ENCODE measurements around the gene SDHB.

The SDHB gene

DNA sequence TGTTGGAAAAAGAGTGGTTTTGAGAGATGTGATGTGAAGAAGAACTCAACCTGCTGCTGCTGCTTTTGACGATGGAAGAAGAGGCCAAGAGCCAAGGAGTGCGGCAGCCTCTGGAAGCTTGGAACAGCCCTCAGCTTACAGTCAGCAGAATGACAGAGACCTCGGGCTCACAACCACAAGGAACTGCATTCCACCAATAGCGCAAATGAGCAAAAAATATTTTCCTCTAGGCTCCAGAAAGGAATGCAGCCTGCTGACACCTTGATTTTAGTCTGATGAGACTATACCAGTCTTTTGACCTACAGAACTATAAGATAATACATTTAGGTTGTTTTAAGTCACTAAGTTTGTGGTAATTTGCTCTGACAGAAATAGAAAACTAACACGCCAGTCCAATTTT, 10.2 kb downstream of the SDHB start:
- DNase-seq: no peak

DNA sequence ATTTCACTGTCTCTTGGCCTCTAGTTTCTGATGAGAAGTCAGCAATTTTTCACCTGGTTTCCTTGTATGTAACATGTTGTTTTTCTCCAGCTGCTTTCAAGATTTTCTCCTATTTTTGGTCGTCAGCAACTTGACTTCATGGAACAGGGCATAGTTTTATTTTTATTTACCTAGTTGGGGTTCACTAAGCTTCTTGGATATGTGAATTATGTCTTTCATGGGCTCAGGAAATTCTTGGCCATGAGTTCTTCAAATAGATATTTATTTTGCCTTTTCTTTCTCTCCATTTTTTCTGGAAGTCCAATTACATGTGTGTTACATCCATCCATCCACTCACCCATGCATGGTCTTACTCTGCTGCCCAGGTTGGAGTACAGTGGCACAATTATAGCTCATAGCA, 13.7 kb downstream of the SDHB start:
- no peak for DNase-seq

DNA sequence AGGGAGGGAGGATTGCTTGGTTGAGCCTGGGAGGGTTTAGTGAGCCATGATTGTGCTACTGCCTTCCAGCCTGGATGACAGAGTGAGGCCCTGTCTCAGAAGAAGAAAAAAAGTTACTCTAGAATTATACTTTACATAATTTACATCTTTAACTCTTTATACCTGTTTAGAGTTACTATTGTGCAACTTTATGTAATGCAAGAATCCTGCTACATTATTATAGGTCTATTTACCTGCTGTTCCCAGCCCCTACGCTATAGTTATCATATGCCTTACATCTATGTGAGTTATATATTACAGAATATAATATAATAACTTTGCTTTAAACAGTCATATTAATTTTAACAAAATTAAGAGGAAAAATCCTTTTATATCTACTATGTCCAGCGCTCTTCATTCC, 14.3 kb downstream of the SDHB start:
- no peak for DNase-seq

DNA sequence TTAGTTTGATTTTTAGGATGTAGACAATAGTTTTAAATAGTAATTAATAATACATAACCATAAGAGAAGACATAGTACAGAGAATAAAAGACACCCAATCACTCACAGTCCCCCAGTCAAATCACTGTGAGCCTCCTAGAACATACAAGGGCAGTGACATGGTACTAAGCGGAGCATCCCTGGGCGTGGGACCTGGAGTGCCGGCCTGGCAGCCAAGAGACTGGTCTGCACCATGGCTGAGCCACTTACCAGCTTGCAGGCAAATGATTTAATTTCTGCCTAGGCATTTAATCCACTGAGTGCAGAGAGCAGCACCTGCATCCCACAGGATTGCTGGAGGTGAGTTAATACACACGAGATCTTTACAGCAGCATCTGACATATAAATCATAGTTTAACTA, 20.4 kb downstream of the SDHB start:
- no peak for DNase-seq

DNA sequence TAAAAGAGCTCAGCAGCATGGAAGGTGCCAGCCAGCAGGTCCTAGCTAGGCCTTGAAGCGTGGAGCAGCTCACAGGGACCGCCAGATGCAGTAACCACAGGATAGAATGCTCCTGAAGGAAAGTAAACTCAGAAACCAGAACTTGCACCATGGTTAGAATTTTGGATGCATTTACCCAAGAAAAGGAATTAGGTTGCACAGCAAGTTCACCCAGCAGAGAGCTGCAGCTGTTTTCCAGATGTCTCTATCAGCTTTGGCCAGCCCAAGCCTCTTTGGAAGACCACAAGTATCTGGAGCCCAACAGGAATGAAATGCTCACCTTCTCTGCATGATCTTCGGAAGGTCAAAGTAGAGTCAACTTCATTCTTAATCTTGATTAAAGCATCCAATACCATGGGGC, 21.1 kb downstream of the SDHB start:
- DNase-seq: no peak

DNA sequence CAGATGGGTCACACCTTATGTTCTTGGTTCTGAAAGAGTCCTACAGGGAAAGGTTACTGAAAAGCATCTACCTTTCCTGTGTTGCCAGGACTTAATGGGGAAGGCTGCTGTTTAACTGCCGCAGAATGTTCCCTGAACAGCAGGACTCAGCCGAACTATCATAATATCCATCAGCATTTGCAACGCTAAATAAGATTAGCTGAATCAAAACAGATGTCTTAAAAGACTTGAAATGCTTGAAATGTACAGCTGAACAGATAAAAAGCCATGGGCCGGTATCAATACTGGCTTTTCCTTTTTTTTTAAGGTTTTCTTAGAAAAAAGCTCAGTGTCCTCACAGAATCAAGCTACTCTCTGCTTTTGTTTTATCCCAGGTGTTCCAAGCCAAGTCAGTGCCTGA, 22.4 kb downstream of the SDHB start:
- no peak for DNase-seq

DNA sequence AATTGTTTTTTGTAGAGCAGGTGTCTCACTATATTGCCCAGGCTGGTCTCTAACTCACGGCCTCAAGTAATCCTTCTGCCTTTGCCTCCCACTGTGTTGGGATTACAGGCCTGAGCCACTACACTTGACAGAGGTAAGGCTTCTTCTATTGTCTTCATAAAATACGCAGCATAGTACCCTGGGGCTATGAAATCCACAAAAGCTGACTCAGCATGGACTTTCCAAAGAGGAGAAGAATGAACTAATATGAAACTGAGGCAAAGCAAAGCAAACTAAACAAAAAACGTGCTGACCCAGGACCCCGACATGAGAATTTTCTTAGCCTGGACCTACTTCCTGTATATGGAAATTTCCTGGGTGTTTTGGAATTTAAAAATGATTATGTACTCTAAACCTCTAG, 23.6 kb downstream of the SDHB start:
- no peak for DNase-seq

DNA sequence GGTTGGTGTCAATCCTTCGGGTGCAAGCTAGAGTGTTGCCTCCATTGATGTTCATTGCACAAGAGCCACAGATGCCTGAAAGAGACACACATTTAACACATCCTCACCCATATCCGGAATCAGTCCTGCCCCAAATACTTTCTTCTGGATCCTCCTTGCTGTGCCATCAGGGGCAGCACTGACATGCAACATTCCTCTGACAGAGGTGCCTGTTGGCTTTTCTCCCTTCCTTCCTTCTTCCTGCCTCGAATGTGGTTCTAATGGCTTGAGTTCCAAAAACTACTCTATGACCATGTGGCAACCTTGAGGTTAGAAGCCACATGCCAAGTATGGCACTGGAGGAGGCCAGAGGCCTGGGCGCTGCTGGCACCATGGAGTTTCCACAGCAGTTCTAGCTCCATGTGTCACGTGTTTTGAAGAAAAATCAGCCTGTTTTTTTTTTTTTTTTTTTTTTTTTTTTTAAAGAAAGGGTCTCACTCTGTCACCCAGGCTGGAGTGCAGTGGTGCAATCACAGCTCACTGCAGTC, 25.1 kb downstream of the SDHB start:
- no peak for DNase-seq

DNA sequence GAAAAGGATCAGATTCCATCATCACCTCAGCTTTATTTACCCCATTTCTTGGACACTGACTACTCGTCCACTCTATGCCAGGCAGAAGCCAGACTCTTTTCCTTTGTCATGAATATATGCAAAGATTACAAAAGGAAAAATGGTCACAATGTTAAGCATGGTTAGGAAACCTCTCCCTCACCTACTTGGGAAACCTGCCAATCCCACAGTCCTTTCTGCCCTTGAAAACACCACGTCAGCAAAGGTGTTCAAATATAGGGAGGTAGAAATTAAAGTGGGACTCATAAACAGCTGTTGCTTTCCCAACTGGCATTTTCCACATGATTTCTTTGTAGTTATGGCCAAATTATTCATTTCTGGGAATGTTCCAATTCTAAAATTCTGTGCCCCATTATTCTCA, 25.9 kb downstream of the SDHB start:
- DNase-seq: no peak

DNA sequence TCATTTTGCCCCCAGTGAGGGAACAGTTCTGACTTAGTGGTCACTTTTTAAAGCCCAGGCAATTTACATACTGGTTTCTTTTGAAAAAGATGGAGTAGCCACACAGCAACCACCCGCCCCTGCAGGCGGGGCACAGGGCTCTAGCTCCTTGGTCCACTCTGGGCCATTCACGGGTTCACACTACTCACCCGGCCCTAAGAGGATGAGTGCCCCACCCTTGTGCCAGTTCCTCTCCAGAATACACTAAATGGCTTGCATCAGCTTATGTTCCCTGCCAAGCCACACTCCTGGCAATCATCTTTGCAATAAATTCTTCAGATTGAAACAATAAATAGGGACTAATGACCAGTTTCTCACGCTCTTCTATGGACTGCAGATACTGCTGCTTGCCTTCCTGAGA, 26.4 kb downstream of the SDHB start:
- no peak for DNase-seq

DNA sequence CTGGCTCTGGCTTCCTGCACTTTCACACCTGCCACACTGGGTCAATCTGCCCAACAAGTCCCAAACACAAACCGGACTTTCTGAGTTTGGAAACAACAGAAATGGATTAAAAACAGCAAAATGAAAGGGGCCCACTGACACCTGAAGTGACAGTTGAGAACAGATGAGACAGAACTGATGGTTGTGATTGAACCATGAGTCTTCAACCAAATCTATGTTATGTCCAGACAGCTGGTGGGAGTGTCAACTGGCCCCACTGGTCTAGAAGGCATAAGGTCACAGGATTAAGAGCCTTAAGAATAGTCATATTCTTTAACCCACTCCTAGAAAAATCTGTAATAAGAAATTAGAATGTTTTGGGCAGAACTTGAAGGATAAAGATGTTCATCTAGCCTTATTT, 29.1 kb downstream of the SDHB start:
- no peak for DNase-seq

DNA sequence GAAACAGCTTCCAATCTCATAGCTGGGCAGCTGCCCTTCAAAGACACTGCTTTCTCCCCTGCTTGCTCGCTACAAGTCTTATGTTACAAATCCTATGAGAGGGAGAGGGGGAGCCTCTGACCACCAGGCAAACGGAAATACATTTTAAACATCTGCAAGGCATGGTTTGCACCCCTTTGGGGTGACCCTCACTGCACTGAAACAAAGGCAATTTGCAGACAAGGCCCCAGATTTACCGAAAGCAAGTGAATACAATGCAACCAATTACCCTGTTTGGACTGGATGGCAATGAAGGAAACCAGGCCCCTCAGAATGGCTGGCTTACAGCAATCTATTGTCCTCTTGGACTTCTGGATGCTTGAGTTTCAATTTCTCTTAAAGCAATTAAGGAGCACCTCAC, 30.3 kb downstream of the SDHB start:
- no peak for DNase-seq

DNA sequence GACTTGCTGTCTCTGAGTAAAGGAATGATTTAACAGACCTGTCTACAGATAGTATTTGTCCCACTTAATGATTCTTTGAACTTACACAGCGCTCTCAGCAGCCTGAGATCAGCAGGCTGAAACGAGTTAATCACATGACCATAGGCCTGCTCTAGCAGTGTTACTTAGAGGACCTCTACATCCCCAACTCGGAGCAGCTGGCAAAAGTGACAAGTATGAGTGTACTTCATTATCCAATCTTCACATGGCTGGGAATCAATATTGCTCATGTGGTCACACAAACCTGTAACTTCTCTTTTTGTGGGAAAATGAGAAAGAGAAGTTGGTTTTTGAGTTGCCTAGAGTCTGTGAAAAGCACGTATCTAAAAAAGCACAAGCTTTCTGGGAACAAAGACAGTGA, 30.7 kb downstream of the SDHB start:
- DNase-seq: no peak

DNA sequence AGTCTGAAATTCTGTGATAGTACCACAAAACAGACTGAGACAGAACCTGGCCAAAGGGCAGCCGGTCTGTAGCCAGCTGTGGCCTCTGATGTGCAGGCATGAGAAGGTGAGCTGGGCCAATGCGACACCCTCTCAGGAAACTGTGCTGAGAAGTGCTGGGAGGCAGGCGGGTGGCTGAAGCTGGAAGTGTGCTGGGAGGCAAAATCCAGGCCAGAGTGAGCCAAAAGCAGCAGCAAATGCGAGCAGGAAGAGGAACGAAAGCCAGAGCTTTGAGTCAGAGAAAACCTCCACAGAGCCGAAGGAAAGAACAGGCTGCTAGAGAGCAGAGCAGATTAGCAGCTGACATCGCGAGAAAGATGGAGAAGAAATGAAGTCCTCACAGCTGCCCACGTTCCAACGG, 31.9 kb downstream of the SDHB start:
- DNase-seq: no peak

DNA sequence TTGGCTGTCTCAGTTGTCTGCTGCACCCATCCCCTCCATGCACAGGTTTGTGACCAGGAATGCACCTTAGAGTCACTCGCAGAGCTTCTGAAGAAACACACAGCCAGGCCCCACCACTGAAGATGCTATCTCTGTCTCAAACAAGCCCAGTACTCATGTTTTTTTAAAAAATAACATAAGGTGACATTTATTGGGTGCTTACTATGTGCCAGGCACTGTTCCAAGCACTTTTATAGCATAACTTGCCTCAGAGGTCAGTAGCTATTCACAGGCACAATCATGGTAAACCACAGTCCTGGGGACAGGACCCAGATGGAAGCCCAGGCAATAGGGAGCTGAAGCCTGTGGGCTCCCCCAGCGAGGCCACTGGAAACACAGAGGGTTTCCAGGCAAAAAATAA, 33.3 kb downstream of the SDHB start:
- DNase-seq: no peak

DNA sequence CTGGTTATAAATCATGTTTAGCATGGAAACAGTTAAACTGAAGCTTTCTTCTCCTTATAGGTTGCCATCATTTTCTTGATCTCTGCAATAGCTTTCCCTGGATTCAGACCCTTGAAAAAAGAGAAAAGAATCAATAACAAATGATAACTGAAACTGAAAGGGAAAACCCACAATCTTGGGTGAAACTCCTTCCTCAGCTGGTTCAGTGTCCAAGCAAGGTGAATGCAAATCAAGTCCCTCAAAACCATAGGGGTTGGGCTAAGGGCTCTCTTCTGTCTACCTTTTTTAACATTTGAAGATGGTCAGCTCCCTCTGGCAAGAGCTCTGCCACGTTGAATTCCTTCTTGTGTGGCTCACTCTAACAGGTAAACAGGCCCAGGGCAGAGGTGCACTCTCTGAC, 35.0 kb downstream of the SDHB start:
- DNase-seq: no peak

DNA sequence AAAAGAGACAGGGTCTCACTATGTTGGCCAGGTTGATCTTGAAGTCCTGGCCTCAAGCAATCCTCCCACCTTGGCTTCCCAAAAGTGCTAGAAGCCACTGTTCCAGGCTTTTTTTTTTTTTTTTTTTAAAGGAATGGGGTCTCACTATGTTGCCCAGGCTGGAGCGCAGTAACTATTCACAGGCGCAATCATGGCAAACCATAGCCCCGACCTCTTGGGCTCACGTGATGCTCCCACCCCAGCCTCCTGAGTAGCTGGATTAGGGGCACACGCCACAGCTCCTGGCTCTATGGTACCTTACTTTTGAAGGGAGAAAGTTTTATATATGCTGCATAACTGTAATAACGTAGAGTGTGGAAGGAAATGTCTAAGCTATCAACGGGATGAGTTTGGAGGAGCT, 36.4 kb downstream of the SDHB start:
- no peak for DNase-seq

DNA sequence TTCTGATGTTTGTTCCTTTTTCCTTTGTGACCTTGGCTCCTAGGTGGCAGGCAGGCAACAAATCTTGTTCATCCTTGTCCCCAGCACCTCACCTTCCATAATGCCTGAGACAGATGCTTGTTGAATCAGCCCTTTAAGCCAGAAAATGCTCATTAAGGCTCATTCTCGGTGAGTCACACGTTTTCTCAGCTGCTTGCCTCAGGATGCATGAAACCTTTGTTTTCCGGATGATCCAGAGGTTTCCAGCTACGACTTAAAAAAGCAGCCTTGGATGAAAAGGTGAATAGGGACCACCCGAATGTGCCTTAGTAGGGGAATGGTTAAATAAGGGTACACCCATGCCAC, 37.5 kb downstream of the SDHB start:
- no peak for DNase-seq

DNA sequence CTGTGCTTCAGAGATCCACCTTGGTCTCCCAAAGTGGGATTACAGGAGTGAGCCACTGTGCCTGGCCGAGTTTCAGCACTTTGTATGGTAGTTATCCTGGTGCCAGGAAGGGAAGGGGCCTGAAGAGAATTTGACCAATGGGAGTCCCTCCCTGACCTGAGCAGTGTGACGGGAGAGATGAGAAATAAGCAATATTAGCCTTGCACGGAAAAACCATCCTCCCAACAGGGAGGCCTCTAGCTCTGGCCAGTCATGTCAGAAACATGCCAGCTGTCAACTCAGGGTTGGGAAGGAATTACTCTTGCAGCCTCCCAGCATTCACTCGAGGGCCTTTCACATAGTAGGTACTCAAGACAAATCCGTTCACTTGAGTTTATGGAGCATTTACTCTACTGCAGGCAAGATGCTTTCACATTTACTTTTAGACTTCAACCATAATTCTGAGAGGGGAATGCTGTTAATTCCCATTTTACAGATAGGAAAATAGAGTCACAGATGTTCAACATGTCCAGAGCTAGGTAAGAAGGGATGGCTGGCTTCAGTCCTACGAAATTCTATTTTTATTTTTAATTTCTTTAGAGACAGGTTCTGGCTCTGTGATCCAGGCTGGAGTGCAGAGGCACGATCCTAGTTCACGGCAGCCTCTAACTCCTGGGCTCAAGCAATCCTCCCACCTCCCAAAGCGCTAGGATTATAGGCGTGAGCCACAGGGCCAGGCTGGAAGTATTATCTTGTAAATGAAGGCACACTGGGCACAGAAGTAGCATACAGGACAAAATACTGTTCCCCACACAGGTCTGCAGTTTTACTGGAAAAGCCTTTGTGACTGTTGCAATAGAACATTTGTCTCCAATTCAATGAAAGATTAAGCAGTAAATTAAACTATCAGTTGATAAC, 38.9 kb downstream of the SDHB start:
- DNase-seq: no peak

DNA sequence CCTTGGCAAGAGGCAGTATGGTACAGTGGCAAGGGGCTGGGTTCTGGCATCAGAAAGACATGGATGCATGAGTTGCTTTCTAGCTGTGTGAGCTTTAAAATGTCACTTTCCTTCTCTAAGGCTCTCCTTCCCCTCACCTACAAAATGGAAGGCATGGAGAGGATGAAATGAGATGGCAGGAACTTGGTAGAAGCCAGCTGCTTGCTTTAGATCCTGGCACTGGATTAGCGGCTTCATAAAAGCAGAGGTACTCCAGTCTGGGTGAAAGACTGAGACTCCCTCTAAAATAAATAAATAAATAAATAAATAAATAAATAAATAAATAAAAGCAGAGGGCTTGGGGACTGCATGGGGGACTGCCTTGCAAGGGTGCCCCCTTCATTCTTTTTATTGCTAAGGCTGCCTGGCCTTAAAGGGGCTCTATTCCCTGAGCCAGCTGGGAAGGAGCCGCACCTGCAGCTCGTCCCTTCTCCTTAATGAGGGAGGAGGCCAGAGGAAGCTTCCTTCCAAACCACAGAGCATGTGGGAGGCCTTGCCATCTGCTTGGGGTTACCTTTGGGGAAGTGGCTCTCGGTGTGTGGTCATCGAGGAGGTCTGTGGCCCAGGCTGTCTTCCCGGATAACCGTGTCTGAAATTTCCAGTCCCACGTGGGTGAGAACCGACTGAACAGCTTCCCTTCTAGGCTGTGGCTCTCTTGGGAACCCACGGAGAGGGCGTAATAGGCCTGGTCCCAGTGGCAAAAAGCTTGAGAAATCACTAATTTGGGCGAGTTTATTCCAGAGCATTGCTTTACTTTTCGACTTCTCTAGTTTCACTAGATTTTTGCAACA, 40.1 kb downstream of the SDHB start:
- peak; percentile 13 for DNase-seq

DNA sequence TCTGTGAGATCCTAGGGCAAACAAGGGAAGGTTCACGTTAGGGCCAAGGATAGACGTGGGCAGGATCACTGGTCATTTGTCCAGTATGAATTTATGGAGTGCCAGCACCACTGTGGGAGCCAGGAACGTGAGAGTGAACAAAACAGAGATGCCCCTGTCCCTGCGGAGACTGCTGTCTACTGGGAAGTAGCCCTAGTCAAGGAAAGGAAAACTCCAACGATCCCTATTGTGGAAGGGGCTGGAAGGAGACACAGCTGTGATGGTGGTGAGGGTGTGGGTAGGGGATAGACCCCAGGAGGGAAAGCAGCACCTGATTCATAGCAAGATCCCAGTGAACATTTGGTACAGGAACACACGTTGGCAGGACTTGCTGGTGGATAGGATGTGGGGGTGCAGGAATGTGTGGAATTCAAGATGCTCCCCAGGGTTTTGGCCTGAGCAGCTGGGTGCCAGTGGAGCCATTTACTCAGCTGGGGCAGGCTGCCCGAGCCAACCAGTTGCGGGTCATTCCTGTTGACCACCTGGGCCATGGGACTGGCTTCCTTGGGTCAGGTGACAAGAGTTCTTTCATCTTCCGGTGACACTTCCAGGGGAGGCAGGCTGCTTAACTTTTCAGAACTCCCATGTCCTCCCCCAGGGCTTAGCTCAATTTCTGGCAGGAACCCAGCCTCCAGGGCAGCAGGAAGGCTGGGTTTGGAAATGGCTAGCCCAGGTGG, 40.9 kb downstream of the SDHB start:
- no peak for DNase-seq

DNA sequence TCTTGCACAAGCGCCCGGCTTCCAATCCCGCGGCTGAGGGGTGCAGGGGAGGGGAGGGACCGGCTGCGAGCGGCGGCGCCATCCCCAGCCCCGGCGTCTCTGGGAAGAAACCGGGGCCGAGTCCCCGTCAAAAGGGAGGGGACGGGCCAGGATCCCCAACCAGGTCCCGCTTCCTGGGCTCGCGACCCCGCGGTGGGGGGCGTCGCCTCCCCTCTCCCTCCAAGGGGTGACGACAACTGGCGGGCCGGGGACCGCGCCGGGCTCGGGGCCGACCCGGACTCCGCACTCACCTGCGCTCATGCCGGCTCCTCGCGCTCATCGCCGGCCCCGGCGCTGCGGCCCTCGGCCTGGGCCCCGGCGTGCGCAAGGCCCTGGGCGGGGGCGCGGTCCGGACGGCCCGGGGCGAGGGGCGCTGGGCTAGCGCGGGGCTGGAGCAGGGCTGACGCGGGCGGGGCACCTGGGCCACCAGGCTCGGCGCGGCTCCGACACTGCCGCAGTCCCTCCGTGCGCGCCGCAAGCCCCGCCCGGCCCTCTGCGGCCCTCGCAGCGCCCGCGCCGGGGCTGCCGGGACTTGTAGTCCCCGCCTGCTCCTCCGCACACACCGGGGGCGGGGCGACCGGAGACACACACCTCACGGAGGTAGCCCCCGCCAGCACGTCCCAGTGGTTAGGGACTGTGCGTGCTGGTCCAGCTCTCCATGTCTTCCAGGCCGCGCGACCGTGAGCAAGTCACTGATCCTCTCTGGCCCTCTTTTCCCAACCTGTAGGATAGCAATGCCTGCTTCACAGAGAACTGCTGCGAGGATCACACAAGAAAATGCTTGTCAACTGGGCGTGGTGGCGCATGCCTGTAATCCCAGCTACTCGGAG, 42.2 kb downstream of the SDHB start, which contains the start of gene ATP13A2:
TSS of gene ATP13A2 (minus strand) at position 490 of the 869 bp plus-strand sequence. CDS start at position 300, 190 bp downstream.
- peak; percentile 83 for DNase-seq

All from CD4-positive, alpha-beta T cell treated with Interleukin-21 for 1 hour (primary cell).